HG03460 (cell line): ENCODE results near the gene USP17L24.
"Not testable (repeated sequence)": the region's sequence is repeated elsewhere in the genome, so short reads cannot be mapped to it uniquely, and the experiment has no call there.

Experiments
- ATAC-seq: cut with Tn5 transposase; IDR thresholded peaks from one replicate; pipeline ENCODE4 v1.9.1; 2021; ENCODE audit not compliant: unreplicated experiment

The USP17L24 gene

GRCh38 chr4:9324865-9325264, at the start of gene USP17L24:
Gene USP17L24, plus strand, starts transcription at chr4:9325165. Its CDS starts 0 bp downstream, at chr4:9325165.
- ATAC-seq: not testable (repeated sequence)

GRCh38 chr4:9324191-9324590, 774 bp upstream of the USP17L24 start:
- not testable (repeated sequence) for ATAC-seq

GRCh38 chr4:9329611-9330010, 4.6 kb downstream of the USP17L24 start, which contains the start of gene USP17L25:
Gene USP17L25, plus strand, starts transcription at chr4:9329911. Its CDS starts 0 bp downstream, at chr4:9329911.
- ATAC-seq: not testable (repeated sequence)

- ATAC-seq: not testable (repeated sequence)
These were observed 9.4 kb downstream of the USP17L24 start, which contains the start of gene USP17L26 for GRCh38 chr4:9334358-9334757. Gene USP17L26, plus strand, starts transcription at chr4:9334658. Its CDS starts 0 bp downstream, at chr4:9334658.

GRCh38 chr4:9339103-9339502, 14.1 kb downstream of the USP17L24 start, which contains the start of gene USP17L5:
Gene USP17L5, plus strand, starts transcription at chr4:9339403. Its CDS starts 0 bp downstream, at chr4:9339403.
- not testable (repeated sequence) for ATAC-seq

GRCh38 chr4:9343848-9344247, 18.9 kb downstream of the USP17L24 start, which contains the start of gene USP17L27:
Gene USP17L27, plus strand, starts transcription at chr4:9344148. Its CDS starts 0 bp downstream, at chr4:9344148.
- not testable (repeated sequence) for ATAC-seq

GRCh38 chr4:9348593-9348992, 23.6 kb downstream of the USP17L24 start, which contains the start of gene USP17L28:
Gene USP17L28, plus strand, starts transcription at chr4:9348893. Its CDS starts 0 bp downstream, at chr4:9348893.
- not testable (repeated sequence) for ATAC-seq

GRCh38 chr4:9350866-9351265, 25.9 kb downstream of the USP17L24 start:
- not testable (repeated sequence) for ATAC-seq

GRCh38 chr4:9353338-9353737, 28.4 kb downstream of the USP17L24 start, which contains the start of gene USP17L29:
Gene USP17L29, plus strand, starts transcription at chr4:9353638. Its CDS starts 0 bp downstream, at chr4:9353638.
- ATAC-seq: not testable (repeated sequence)

GRCh38 chr4:9362829-9363228, 37.9 kb downstream of the USP17L24 start, which contains the start of gene USP17L30:
Gene USP17L30, plus strand, starts transcription at chr4:9363129. Its CDS starts 0 bp downstream, at chr4:9363129.
- not testable (repeated sequence) for ATAC-seq
